Stimulated activated CD8-positive, alpha-beta memory T cell treated with anti-CD3 and anti-CD28 coated beads, Interleukin-4, amount 100 ng/mL, for 4 hours (primary cell): Measurements from ENCODE around the gene C6orf52.
"Not testable (repeated sequence)": the region's sequence is repeated elsewhere in the genome, so short reads cannot be mapped to it uniquely, and the experiment has no call there.

Experiments used
- DNase-seq, 2 donors: peaks; one replicate each; pipeline ENCODE4 v3.0.0-alpha.2; 2020; ENCODE audit warnings: low read depth in 2 of 2, low spot score in 1 of 2

C6orf52 gene

GRCh38 chr6:10696655-10697054, 2.2 kb upstream of the C6orf52 start:
- no peak for DNase-seq

- no peak for DNase-seq
Measured at GRCh38 chr6:10695086-10695657, 756 bp upstream of the C6orf52 start.

DNA sequence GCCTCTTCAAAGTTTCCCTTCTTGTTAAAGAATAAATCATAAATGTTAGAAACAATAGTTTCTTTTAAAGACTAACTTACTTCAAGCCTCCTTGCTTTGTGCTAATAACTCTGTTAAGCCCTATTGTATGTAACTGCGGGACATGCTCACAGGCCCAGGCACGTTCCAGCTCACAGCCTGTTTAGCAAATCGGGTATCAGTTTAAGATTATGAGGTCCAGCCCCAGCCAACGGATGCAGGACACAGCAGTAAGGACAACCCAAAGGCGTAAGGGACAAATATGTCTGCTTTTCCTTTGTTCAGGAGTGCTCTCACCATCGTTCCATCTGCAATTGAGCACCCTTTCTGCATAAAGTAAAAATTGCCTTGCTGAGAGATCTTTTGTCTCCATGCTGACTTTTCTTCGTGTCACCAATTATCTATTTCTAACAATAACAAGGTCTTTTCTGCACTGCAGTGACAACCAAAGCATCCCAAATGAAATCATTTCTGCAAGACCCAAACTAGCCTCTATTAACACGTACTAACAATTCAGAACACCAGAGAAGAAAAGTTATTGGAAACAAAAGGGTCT, 1.4 kb downstream of the C6orf52 start:
- no peak for DNase-seq

DNA sequence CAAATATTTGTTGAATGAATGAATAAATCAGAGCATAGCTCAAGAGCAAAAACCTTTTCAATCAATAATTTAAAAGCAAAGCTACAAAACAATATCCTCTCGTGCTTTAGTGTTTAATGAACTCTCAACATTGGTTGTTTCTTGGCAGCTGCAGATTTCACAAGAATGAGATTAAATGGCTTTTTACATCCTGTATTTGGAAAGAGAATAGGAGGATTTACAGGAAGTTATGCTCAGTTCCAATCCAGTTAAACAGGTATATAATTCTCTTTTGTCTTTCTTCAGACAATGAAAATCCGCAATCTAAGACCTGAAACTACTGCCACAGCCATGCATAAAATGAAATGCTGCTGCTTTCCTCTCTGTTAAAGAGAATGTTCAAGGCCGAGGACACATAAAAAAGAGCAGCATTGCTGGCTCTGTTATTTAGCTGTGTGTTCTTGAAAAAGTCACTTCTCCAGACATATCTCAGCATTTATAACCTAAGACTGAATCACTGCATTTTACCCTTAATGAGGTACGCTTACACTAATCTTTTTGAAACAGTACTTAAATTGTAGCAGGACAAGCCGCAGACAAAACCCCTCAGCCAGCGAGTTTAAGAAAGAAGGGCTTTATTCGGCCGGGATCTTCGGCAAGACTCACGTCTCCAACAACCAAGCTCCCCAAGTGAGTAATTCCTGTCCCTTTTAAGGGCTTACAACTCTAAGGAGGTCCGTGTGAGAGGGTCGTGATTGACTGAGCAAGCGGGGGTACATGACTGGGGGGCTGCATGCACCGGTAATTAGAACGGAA, 3.6 kb downstream of the C6orf52 start:
- DNase-seq = no peak

DNA sequence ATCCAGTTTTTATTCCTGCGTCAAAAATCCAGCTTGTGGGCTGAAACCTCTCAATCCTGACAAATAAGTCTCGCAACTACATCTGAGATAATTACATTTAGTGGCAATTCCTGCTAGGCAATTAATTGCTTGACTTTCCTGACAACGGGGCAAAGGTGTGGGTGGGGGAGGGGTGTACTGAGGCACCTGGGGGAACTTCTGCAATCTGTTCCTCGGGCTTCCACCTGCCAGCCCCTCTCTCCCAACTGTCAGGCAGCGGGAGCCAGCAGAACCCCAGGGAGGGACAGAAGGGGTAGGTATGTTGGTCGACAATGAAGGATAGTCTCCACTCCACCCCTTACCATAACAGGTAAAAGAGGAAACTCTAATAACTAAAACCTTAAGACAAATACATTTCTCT, 6.8 kb downstream of the C6orf52 start:
- DNase-seq = no peak

DNA sequence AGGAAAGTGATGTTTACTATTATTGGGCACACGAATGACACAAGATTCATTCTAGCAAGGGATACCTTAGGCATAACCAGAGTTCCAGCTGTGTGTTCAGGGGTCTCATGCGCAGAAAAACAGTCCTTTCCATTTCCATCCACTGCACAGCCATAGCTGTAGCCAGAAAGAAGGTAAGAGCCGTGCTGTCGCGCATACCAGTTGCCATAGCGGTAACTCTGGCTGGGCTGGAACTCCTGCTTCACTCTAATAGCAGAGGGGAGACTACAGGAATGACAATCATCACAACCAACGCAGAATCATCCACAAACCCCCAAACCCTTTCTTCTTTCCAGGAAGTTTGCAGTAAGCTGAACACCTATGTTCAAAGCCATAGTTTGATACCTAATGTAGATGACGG, 7.5 kb downstream of the C6orf52 start:
- no peak for DNase-seq

GRCh38 chr6:10685092-10685915, 9.1 kb downstream of the C6orf52 start:
- DNase-seq = no peak

DNA sequence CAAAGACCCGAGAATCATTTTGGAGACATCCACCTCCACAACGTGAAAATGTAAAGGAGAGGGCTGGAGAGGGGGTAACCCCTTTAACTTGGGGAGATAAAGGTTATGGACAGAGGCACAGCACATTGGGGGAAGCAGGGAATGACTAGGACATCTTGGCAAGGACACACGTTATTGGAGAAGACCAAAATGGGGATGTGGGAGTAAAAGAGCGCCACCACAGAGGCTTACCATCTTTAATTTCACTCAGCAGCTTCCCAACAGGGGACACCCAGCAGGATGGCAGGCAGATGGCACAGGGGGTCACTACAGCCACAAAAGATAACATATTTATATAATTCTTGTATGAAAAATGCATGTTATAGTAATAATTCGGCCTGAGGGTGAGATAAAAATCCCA, 9.8 kb downstream of the C6orf52 start:
- DNase-seq = no peak

DNA sequence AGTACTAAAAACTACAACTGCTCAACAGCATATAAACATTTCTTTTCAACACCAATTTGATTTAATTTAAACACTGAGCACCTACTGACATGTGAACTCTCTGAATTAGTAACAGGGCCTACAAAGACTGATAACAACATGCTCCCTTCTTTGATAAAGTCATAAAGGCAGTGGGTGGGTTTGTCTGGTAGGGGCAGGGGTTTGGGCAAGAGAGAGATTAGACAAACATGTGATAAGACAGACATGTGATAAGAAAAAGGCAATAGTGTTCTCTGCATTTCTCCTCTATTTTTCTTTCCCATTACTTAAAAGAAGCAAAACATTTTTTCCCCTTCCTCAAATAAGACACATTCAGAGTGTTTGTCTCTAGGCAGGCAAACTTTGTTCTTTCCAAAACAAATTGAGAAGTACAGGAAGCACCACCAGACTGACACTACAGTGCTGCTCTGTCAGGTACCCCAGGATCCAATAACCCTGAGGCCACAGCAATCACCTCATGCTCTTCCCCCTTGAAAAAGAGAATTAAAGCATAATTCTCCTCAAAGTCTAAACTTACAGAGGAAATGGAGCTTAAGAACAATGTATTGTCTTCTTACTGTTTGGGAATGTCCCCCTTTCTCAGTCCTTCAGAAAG, 11.9 kb downstream of the C6orf52 start:
- DNase-seq = no peak

GRCh38 chr6:10681795-10682194, 12.6 kb downstream of the C6orf52 start:
- no peak for DNase-seq

- DNase-seq = no peak
Measured at GRCh38 chr6:10678456-10678855, 16.0 kb downstream of the C6orf52 start.

GRCh38 chr6:10676403-10676802, 18.0 kb downstream of the C6orf52 start:
- DNase-seq = no peak

DNA sequence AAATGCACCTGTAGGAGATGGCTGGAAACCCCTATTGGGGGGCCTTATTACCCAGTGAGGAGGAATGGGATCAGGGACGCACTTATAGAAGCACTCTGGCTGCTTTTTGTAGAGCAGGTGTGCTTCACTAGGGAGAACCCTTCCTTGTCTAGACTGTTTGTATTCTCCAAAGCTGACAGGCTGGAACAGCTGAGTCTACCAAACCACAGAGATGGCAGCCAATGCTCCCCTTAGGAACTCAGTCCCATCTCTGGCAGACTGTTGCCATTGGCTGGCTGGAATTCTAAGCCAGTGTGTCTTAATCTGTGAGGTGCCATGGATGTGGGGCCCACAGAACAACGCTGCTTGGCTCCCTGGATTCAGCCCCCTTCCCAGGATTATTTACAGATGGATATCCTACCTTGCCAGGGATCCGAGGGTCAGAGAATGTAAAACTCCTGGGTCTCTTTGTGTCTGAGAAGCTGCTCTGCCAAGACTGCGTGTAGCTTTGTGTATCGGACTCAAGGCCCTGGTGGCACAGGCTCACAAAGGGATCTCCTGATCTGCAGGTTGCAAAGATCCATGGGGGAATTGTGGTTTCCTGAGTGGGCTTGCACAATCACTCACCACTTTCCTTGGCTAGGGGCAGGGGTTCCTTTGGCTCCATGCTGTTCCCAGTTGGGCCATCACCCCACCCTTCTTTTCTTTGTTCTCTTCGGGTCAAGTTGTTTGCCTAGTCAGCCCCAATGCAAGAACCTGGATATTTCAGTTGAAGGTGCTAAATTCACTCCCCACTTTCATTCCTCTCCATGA, 26.1 kb downstream of the C6orf52 start:
- DNase-seq = no peak

- DNase-seq = not testable (repeated sequence)
Measured at GRCh38 chr6:10665595-10665994, 28.8 kb downstream of the C6orf52 start.

- no peak for DNase-seq
Measured at GRCh38 chr6:10662742-10663141, 31.7 kb downstream of the C6orf52 start.

GRCh38 chr6:10662207-10662606, 32.2 kb downstream of the C6orf52 start:
- DNase-seq = no peak

GRCh38 chr6:10660431-10661191, 33.8 kb downstream of the C6orf52 start:
- not testable (repeated sequence) for DNase-seq

GRCh38 chr6:10659699-10660348, 34.6 kb downstream of the C6orf52 start:
- DNase-seq = no peak
